HTERT RPE-1 (cell line): ENCODE results near the gene VWC2L.

Source experiments
- in situ Hi-C: fragments of 300-500 bp; cut with MboI; formaldehyde crosslinking; loops from 4 replicates; pipeline ENCODE4 v1.14.3; 2020; ENCODE audit warnings: low sequenced_read_pairs

The VWC2L gene

DNA sequence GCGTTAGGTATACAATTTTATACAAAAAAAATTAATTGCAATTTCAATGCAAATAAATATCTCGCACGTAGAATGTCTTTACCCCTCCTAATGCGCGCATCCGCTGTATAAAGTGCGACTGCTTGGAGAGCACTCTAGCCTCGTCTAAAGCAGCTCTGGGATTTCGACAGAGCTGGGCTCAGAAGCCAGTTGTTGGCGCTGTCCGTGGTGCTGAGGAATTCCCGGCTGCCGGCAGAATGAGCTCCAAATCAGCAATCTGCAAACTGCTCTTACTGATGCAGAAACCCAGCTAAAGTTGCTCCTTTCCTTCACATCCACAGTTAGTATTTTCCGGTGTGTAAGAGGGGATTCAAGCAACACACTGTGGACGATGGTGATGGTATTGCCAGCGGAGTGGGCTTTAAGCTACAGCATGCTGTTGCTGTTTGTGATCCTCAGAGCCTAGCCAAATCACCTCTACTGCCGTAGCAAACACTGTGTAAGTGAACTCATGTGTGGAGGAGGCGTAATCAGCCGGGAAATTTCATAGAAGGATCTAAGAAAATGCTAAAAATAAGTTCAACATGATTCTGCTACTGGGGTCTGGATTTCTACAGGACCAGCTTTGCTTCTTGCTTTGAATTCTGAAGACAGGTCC is at the start of gene VWC2L:
VWC2L (plus strand) TSS at position 137 of the 637 bp plus-strand sequence. CDS start 3,140 bp downstream, outside the sequence.
- in situ Hi-C loops: no loop called here

DNA sequence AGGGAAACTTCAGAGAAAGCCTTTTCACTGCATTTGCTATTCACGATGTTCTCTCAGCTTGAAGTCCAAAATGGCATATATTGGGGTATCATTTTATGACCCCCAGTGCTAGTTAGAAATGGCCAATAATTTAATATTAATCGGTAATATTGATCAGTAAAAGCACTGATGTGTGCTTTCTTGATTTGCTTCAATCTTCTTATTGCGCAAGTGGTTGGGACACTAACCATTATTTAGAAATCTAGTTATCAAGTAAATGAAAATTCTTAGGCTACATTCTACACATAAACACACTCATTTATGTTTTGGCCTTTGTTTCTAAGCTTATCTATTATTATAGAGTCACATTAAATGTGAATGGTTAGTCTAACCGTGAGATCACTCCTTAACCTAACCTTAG is 49.7 kb upstream of the VWC2L start:
- in situ Hi-C loops: no loop called here

DNA sequence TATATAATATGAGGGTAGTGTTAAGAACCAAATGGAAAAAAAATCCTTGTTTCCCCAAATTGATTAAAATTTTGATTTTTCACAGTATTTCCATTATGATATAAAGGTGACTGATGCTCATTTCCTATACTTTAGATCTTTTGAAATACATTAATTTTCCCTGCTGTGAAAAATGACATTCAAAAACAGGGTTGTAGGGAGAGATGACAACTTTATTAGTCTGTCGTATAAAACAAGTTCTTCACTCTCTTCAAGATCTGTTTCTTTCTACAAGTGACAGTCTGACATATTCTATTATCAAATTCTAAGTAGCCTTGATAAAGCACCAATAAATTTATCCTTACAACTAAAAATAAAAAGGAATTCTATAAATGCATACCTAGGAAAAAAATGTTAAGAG is 45.3 kb upstream of the VWC2L start:
- in situ Hi-C loops: no loop called here

DNA sequence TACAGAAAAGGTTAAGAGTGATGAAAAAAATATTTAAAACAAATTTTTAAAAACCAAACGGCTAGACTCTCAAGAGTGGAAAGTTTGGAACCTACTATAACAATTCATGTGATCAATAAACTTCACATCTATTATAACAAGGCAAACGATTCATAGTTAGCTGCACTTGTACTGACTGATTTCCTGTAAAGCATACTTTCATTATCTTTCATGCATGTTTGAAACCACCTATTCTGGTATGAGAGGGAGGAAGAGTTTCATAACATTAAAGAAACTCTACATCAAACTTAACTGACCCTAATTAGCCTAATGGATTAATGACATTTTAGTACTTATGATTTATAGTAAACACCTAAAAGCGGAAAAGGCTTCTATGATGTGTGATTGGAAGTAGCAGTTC is 43.7 kb upstream of the VWC2L start:
- in situ Hi-C loops: no loop called here

DNA sequence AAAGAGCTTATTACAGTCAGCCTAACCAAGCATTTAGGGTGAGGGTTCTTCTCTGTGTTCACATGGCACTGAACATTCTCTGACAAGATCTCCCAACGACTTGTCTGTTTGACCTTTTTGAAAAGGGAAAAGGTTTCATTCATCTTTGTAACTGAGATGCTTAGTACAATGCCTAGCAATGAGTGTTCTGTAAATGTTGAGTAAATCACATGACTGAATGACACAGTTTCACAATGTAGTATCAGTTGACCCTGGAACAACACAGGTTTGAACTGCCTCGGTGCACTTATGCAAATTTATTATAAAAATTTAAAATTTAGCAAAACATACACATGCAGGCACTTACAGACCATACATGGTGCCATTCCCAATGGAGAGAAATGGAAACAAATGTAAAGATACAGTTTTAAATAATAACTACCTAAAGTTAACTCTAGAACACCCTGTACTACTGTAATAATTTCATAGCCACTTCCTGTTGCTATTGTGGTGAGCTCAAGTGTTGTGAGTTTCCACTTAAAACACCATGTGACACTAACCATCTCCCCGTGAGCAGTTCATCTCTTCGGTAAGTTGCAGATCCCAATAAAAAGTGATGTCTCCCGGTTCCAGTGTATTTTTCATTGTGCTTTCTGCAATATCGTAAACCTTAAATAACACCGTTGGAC is 34.1 kb upstream of the VWC2L start:
- in situ Hi-C loops: no loop called here

- in situ Hi-C loops: no loop called here
Observed at GRCh38 chr2:214377286-214377624, 33.6 kb upstream of the VWC2L start.

DNA sequence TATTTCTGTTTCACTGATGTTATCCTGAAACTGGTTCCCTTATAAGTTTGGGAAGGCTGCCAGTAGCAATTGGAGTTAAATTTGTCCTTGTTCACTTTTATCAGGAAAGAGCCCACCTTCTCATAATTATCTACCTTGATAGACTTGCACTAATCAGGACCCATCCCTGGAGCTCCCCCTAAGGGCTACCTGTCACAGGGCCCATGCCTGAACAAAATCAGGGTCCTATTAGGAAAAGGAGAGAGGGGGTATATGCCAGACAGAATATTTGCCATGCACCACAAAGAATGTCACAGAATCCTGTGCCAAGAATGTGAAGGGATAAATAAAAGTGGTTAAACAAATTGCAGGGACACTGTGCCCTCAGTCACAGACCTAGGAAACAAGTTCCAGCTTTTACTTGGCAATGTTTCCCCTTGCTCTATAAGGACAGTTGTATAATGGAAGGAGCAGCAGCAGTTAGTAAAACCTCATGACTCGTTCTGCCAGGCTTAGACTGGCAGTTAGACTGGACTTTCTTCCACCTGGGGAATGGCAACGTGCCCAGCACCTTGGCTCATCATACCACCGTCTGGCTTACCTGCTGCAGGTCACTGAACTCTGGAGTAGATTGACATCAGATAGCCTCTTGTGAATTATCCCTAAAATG is 32.3 kb upstream of the VWC2L start:
- in situ Hi-C loops: no loop called here

- in situ Hi-C loops: no loop called here
Observed at GRCh38 chr2:214379227-214379626, 31.6 kb upstream of the VWC2L start.

DNA sequence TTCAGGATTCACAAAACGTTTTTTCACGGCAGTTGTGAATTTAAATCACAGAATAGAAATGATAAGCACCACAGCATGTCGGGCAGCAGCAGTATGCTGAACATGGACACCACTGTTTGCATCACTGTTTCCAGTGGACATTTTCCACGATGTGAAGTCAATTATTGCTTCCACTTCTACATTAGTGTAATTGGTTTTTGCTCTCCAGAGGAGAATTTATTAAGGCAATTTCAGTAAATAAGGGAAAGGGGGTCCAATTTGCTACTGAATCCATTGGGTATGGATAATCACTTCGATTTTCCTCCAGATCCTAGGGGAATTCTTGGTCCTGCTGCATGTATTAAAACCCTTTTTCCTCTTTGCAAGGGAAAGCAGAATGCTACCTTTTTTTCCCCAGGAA is 30.2 kb upstream of the VWC2L start:
- in situ Hi-C loops: no loop called here

DNA sequence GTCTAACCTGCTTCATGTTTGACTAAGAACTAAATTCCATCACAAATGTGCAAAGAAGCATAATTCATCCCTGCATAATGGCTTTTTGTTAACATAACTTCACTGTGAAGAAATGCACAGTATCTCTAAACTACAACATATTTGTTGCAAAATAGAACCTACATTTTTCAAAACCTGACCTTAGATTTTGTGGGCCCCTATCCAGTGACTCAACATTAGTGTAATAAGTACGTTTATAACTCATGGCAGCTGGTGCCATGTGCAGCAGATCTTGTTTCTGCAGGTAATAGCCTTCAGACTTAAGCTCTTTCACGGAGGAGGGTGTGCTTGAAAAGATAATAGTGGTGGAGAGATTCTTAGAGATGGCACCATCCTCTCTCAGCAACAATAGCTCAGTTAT is 28.6 kb upstream of the VWC2L start:
- in situ Hi-C loops: no loop called here

GRCh38 chr2:214386720-214387119 is 24.1 kb upstream of the VWC2L start:
- in situ Hi-C loops: no loop called here

GRCh38 chr2:214389334-214389733 is 21.5 kb upstream of the VWC2L start:
- in situ Hi-C loops: no loop called here

- in situ Hi-C loops: no loop called here
Observed at GRCh38 chr2:214393796-214394195, 17.1 kb upstream of the VWC2L start.

GRCh38 chr2:214395040-214395439 is 15.8 kb upstream of the VWC2L start:
- in situ Hi-C loops: no loop called here

GRCh38 chr2:214401580-214401979 is 9.3 kb upstream of the VWC2L start:
- in situ Hi-C loops: no loop called here

GRCh38 chr2:214410128-214410775 is 602 bp upstream of the VWC2L start:
- in situ Hi-C loops: no loop called here

- in situ Hi-C loops: no loop called here
Observed at GRCh38 chr2:214412679-214413078, 1.8 kb downstream of the VWC2L start.

DNA sequence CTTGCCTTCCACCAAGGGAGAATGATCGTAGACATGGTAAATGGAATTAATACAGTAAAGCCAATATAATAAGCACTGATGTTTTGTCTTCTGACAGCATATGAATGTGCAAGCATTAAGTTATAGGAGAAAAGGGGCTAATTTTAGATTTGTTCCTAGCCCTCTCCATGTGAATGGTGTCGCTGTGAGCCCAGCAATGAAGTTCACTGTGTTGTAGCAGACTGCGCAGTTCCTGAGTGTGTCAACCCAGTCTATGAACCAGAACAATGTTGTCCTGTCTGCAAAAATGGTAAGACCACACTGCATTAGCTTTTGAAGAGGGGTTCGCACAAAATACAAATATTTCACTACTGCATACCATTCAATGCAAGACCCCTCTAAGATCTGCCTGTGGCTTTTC is 25.6 kb downstream of the VWC2L start:
- in situ Hi-C loops: no loop called here

- in situ Hi-C loops: no loop called here
Observed at GRCh38 chr2:214450118-214450894, 39.5 kb downstream of the VWC2L start.

DNA sequence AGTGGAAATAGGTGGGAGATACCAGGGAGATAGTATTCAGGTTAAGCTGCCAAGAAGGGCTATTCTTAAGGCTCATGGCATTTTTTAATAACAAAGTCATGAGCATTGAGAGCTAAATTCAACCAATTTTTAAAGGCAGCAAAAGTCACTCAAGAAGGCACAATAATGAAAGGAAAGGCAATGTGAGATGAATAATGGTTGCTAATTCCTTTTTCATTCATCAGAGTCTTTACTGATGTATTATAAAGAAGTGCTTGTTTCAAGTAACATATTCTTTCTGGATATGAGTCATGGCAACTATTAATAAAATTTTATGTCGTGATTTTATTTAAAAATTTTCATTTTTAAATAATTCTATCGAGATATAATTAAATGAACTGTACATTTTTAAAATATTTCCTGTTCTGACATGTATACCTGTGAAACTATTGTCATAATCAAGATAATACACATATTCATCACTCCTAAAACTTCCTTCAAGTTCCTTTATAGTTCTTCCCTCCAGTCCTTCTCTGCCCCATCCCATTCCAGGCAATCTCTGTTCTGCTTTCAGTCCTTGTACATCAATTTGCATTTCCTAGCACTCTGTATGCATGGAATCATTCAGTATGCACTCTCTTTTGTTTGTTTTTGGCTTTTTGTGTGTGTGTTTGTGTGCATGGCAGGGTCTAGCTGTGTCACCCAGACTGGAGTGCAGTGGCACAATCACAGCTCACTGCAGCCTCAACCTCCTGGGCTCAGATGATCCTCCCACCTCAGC is 40.8 kb downstream of the VWC2L start:
- in situ Hi-C loops: no loop called here
